Endometrium (tissue), 2 donors: ENCODE measurements around the gene PRKCE.
A peak's percentile ranks its signal among the peaks of the same experiment; 100 is the strongest.

ENCODE experiments used
- FAIRE-seq: peaks from 2 replicates; lab custom pipeline; 2012; peaks lifted over from hg19 to GRCh38; lab: Jason Lieb, UNC
- donor health status: control.
- donor health status: control.

The PRKCE gene

GRCh38 chr2:45651415-45652089 is at the start of gene PRKCE:
Gene PRKCE, plus strand, starts transcription at chr2:45651675.
- FAIRE-seq = no peak

- FAIRE-seq = no peak
Observed at GRCh38 chr2:45602624-45603023, 48.9 kb upstream of the PRKCE start.

GRCh38 chr2:45605116-45605515 is 46.4 kb upstream of the PRKCE start:
- no peak for FAIRE-seq

- FAIRE-seq = no peak
Observed at GRCh38 chr2:45606796-45607195, 44.7 kb upstream of the PRKCE start.

- FAIRE-seq = no peak
Observed at GRCh38 chr2:45607701-45608100, 43.8 kb upstream of the PRKCE start.

- no peak for FAIRE-seq
Observed at GRCh38 chr2:45610281-45611019, 41.0 kb upstream of the PRKCE start.

- peak; percentile 96 for FAIRE-seq
Observed at GRCh38 chr2:45611020-45611859, 40.2 kb upstream of the PRKCE start, which contains the start of gene SRBD1. Gene SRBD1, minus strand, starts transcription at chr2:45611267. Its CDS starts 5,826 bp downstream, at chr2:45605441.

- no peak for FAIRE-seq
Observed at GRCh38 chr2:45612285-45612684, 39.2 kb upstream of the PRKCE start.

- no peak for FAIRE-seq
Observed at GRCh38 chr2:45612731-45613130, 38.7 kb upstream of the PRKCE start.

GRCh38 chr2:45614330-45614729 is 37.1 kb upstream of the PRKCE start:
- no peak for FAIRE-seq

- no peak for FAIRE-seq
Observed at GRCh38 chr2:45614871-45615415, 36.5 kb upstream of the PRKCE start.

- no peak for FAIRE-seq
Observed at GRCh38 chr2:45616658-45617411, 34.6 kb upstream of the PRKCE start.

- no peak for FAIRE-seq
Observed at GRCh38 chr2:45617496-45617895, 34.0 kb upstream of the PRKCE start.

GRCh38 chr2:45622336-45623075 is 29.0 kb upstream of the PRKCE start:
- FAIRE-seq = no peak

- FAIRE-seq = no peak
Observed at GRCh38 chr2:45623098-45623497, 28.4 kb upstream of the PRKCE start.

- FAIRE-seq = no peak
Observed at GRCh38 chr2:45625824-45626223, 25.7 kb upstream of the PRKCE start.

- FAIRE-seq = no peak
Observed at GRCh38 chr2:45626387-45627221, 24.9 kb upstream of the PRKCE start.

GRCh38 chr2:45627911-45628310 is 23.6 kb upstream of the PRKCE start:
- FAIRE-seq = no peak

GRCh38 chr2:45629971-45630370 is 21.5 kb upstream of the PRKCE start:
- no peak for FAIRE-seq

- FAIRE-seq = no peak
Observed at GRCh38 chr2:45631319-45631718, 20.2 kb upstream of the PRKCE start.
